Posterior cingulate gyrus (tissue), 11 donors: ENCODE results near the gene CYP4A11.
"Not testable (repeated sequence)": the region's sequence is repeated elsewhere in the genome, so short reads cannot be mapped to it uniquely, and the experiment has no call there.

Experiments used
- DNase-seq, 10 donors: peaks; one replicate each; pipeline versions ENCODE4 v3.0.0 to v3.0.0-alpha.2; 2020 to 2021; ENCODE audit warnings: mixed read lengths in 3 of 10
- intact Hi-C: fragments of 100-400 bp; cut with DNase I; formaldehyde crosslinking; loops from one replicate; pipeline ENCODE4 v1.15.1; 2023

The CYP4A11 gene

DNA sequence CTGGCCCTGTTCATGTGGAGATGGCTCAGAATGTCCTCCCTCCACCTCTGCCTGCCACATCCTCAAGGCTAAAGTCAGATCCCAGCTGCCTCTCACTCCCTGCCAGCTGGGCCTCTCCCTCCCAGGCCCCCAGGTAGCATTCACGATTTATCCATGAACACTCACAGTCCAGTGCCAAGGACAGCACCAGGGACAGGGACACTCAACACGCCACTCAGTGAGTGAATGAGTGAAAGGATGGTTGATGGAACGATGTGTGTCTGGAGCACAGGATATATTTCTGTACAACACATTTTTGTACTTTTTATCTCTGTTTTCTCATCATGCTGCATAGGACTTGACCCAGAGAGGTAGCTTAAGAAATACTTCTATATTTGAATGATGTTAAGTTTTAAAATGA lies 10.1 kb downstream of the CYP4A11 start:
- DNase-seq: no peak
- intact Hi-C loops: no loop called here

DNA sequence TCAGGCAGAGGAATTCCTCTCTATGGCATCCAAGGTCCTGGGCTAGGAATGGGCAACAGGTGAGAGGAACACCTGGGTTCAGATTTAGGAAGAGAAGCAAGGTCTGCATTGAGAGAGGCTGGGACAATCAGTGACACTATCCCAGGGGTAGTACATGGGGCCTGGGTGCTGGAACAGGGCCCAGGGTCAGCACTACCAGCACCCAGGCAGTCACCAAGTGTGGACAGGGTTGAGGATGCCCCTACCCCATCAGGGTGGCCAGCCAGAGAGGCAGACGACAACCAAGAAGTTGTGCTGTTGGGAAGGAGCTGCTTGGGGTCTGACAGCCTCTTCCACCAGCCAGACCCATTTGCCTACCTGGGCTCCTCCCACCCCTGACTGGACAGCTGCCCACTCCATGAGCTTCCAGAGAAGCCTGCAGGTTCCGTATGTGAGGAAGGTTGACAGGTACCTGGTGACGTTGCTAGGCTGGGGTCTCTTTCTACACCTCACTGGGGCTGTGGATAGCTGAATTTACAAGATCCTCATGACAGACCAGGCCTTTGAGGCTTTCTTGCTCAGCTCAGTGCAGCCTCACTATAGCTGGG lies 13.9 kb downstream of the CYP4A11 start:
- DNase-seq: no peak

DNA sequence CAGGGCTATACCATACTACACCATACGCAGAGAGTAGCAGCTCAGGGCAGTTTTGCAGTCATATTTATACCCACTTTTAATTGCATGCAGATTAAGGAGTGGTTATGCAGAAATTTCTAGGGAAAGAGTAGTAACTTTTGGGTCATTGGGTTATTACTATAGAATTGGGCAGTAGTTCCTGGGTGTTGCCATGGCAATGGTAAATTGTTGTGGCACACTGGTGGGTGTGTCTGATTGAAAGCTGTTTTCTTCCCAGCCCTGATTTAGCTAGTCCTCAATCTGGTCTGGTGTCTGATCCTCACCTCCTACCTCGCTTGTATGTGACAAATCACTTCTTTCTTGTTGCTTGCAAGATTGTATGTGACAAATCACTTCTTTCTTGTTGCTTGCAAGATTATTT lies 30.5 kb downstream of the CYP4A11 start:
- DNase-seq: no peak
- intact Hi-C loops: no loop called here

More for the DNA sequence above, 13.9 kb downstream of the CYP4A11 start:
- intact Hi-C loops: no loop called here

DNA sequence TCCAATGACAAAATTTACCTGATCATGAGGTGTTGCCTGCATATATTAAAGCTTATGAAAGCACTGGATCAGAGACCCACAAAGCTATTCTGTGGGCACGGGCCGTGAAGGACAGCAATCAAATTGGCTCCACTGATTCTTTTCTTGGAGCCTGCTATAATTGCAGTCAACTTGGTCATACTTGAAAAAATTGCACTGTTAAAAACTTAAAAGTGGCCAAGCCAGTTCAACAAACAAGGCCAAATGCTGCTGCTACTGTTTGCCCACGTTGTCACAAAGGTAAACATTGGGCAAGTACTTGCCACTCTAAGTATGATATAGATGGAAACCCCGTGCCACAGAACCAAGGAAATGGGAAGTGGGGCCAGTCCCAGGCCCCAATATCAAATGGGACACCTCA lies 37.8 kb downstream of the CYP4A11 start:
- intact Hi-C loops: no loop called here
- DNase-seq: no peak

DNA sequence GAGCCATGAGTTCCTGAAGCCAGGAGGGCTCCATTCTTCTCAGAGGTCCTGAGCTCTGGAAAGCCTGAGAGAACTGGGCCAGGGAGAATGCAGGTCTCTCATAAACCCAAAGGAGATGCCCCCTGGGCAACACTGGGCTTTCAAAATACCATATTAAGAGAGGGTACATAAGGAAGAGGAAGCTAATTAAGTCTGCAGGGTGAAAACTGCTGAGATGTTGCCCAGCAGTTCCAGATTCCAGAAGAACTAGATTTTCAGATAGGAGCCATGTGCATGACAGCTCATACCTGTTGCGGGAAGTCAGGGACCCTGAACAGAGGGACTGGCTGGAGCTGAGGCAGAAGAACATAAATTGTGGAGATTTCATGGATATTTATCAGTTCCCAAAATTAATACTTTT lies 40.9 kb downstream of the CYP4A11 start:
- DNase-seq: no peak
- intact Hi-C loops: no loop called here

DNA sequence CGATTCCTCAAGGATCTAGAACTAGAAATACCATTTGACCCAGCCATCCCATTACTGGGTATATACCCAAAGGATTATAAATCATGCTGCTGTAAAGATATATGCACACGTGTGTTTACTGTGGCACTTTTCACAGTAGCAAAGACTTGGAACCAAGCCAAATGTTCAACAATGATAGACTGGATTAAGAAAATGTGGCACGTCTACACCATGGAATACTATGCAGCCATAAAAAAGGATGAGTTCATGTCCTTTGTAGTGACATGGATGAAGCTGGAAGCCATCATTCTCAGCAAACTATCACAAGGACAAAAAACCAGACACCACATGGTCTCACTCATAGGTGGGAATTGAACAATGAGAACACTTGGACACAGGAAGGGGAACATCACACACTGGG lies 59.6 kb downstream of the CYP4A11 start:
- DNase-seq, intact Hi-C loops: not testable (repeated sequence)
